ENCODE data around the gene NCKIPSD. TPM values are rescaled to one million over a fixed set of nuclear protein-coding genes. Genes with fewer than 3 reads are reported as not detected.

The NCKIPSD gene
- total RNA-seq, 1 experiment from 2014 or later, result 46.0 TPM

DNA sequence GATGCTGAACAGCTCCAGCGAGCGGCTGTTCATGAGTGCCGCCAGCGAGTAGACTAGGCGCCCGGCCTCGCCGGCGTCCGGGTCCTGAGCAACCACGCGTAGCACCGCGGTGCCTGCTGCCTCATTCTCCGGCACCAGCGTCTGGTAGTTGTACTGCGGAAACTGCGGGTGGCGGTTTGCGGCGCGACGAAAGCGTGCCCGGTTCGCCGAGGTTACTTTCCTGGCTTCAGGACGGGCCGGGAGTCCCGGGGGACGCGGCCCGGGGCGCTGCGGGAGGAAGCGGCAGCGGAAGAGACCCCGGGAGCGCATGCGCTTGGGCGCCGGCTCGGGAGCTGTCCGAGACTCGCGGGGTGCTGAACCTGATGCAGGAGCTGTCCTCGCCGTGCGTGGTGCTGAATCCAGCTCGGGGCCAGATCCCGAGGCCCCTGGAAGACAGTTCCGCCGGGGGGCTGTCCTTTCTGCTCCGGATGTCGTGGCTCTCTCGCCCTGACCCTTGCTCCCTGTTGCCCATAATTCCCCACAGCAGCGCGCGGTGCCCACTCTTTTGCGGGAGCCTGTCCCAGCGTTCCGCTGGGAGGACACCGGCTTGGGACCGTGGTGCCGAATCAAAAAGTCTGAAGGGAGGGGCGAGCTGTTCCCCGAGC is 24.1 kb downstream of the NCKIPSD start:
- no peak overlapping the region for H3K27ac ChIP-seq (ENCODE audit: insufficient read length, low read depth, low read length)
- H3K9me3 Mint-ChIP-seq, result peaks cover 2 to 3% of the 10 kb centered on the region in 2 experiments; a peak in 2 of 5 replicates

More for the DNA sequence above, 24.1 kb downstream of the NCKIPSD start:
- Histone ChIP-seq H2BK120ac (ENCODE audit: low read depth, low read length, poor library complexity, severe bottlenecking) (no peak overlapping the region), H3K9me3 (ENCODE audit: control insufficient read depth, low read depth, low read length) (no peaks in the 10 kb centered on the region), H3K4ac (ENCODE audit: low read depth, low read length) (no peak overlapping the region), H2BK5ac (ENCODE audit: insufficient read length, low read length) (no peak overlapping the region), H3K9ac (ENCODE audit: extremely low read depth, insufficient read length, low read length) (no peak overlapping the region), H3T11ph (ENCODE audit: low read length) (no peak overlapping the region), H3K27me3 (ENCODE audit: insufficient read depth, low read length) (no peaks in the 10 kb centered on the region), H3K79me2 (ENCODE audit: insufficient read depth, low read length) (no peaks in the 10 kb centered on the region), H2BK15ac (ENCODE audit: low read depth, low read length) (no peak overlapping the region), H4K20me1 (ENCODE audit: control insufficient read depth, insufficient read depth, insufficient read length) (no peaks in the 10 kb centered on the region), H3K4me1 (ENCODE audit: insufficient read depth, low read length) (no peaks in the 10 kb centered on the region), H3K18ac (ENCODE audit: insufficient read length, low read depth, low read length) (no peak overlapping the region), H3K79me1 (ENCODE audit: insufficient read depth, low read depth, low read length, poor library complexity, severe bottlenecking) (no peaks in the 10 kb centered on the region), H3K14ac (ENCODE audit: insufficient read depth, low read length) (no peak overlapping the region), H3K56ac (ENCODE audit: insufficient read length, low read depth, low read length) (no peak overlapping the region), H2BK12ac (ENCODE audit: insufficient read length, low read depth, low read length) (no peak overlapping the region), H3K4me2 (ENCODE audit: insufficient read depth, insufficient read length, low read length) (peak overlapping the region; percentile 63), H2AFZ (ENCODE audit: low read length) (no peak overlapping the region), H4K5ac (ENCODE audit: insufficient read length, low read depth, low read length) (no peak overlapping the region), H2BK20ac (ENCODE audit: low read depth, low read length, poor library complexity, severe bottlenecking) (no peak overlapping the region), H3K23me2 (ENCODE audit: insufficient read length, low read depth, low read length, poor library complexity, severe bottlenecking) (peaks cover 18% of the 10 kb centered on the region), H4K91ac (ENCODE audit: insufficient read length, low read depth, low read length) (no peak overlapping the region), H3K23ac (ENCODE audit: insufficient read length, low read depth, low read length) (no peak overlapping the region), H2AK5ac (ENCODE audit: insufficient read length, low read length) (no peak overlapping the region), H4K8ac (replicated peaks; ENCODE audit: insufficient read length, low read depth, low read length) (no peak overlapping the region)
- Mint-ChIP-seq H3K27ac (no peak overlapping the region), H3K4me1 (peaks cover 16 to 23% of the 10 kb centered on the region in 2 experiments), H3K27me3 (ENCODE audit: low read depth) (peaks cover 4% of the 10 kb centered on the region; the same call in 1 of the 2 replicates), H3K4me3 (peak overlapping the region; percentile 84 to 88), H3K36me3 (ENCODE audit: insufficient read depth in 1 of 3, low read depth in 3 of 3) (peaks cover 25 to 43% (median 35%) of the 10 kb centered on the region in 3 experiments)
- TF ChIP-seq, protein P1, sequence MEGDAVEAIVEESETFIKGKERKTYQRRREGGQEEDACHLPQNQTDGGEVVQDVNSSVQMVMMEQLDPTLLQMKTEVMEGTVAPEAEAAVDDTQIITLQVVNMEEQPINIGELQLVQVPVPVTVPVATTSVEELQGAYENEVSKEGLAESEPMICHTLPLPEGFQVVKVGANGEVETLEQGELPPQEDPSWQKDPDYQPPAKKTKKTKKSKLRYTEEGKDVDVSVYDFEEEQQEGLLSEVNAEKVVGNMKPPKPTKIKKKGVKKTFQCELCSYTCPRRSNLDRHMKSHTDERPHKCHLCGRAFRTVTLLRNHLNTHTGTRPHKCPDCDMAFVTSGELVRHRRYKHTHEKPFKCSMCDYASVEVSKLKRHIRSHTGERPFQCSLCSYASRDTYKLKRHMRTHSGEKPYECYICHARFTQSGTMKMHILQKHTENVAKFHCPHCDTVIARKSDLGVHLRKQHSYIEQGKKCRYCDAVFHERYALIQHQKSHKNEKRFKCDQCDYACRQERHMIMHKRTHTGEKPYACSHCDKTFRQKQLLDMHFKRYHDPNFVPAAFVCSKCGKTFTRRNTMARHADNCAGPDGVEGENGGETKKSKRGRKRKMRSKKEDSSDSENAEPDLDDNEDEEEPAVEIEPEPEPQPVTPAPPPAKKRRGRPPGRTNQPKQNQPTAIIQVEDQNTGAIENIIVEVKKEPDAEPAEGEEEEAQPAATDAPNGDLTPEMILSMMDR (conservative IDR thresholded peaks at IDR 0.05), result no peak
- DNase-seq, result peak; percentile 87
- no CpG with 5 or more reads among the region's 67 CpGs for WGBS (ENCODE audit: extremely low coverage, insufficient read length, low lambda C conversion rate)

Data from H9 (cell line).